ENCODE measurements around the gene IL12B. TPM values are rescaled to one million over a fixed set of nuclear protein-coding genes. Genes with fewer than 3 reads are reported as not detected.

Gene IL12B
- total and polyA plus RNA-seq, 2 of the 4 experiments (the other 2 are of a cell fraction) = 0.03 TPM; not detected in 1

DNA sequence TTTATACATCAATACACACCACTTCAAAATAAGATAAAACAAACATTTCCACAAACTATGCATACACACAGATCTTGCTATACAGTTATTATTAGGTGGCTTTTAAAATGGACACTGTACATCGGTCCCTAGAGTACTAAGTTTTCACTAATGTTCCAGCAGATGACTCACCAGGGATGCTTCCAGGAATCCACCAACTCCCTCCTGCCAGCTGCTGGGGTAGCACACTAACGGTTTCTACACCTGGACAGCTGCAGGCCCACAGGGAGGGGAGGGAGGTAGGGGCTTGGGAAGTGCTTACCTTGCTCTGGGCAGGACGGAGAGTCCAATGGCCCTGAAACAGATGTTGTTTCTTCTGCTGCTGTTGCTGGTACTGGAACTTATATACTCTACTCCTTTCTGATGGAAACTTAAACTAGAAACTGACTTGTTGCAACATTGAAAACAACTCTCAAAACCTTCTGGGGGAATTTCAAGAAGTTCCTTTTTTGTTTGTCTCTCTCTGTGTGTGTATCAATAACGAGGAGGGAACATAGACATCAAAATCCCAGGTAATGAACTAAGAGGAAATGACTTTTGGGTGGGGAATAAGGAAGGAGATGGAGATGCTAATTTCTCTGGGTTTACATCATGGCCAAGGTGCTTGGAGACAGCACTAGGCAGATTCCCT is at the start of gene IL12B (continued):
- TF ChIP-seq RAD21 (IDR thresholded peaks at IDR 0.05; ENCODE audit: low read length) (no peak), CHD1 (IDR thresholded peaks at IDR 0.05; ENCODE audit: low read depth, low read length) (no peak), SMC3 (IDR thresholded peaks at IDR 0.05; ENCODE audit: low read depth, low read length) (no peak)

DNA sequence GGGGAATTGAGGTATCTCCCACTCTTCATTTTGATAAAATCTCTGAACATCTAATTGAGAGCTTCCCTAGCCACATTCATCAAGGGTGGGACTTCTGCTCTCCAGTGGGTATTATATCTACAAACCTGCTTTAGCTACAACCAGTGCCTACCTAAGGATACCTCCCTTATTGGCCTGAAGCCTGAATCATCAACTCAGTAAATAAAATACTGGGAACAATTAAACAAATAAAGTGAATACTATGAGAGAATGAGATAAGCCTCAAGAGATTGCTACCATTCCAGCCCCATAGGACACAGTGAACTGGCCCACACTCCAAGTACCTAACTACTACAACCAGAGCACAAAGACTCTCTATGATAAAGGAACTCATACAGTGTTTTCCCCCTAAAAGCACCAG is 47.4 kb upstream of the IL12B start:
- H3K27me3 ChIP-seq (ENCODE audit: control insufficient read depth, insufficient read depth, low read length) = no peaks in the 10 kb centered on the region; the same call in 1 of the 2 replicates
- no peak overlapping the region for H3K4ac ChIP-seq (ENCODE audit: low read depth, low read length)
- H3K9me3 ChIP-seq (ENCODE audit: control insufficient read depth, insufficient read depth, low read length) = no peaks in the 10 kb centered on the region; the same call in 1 of the 2 replicates
- H3K4me3 ChIP-seq (ENCODE audit: insufficient read depth, low read depth, low read length) = no peak overlapping the region
- H2BK5ac ChIP-seq (ENCODE audit: low read depth, low read length, poor library complexity, severe bottlenecking) = no peak overlapping the region
- H2BK20ac ChIP-seq (ENCODE audit: low read depth, low read length) = no peak overlapping the region
- no peak overlapping the region for H4K5ac ChIP-seq (ENCODE audit: low read depth, low read length)
- ATAC-seq (ENCODE audit: low read depth) (no peak), DNase-seq (no peak)
- no peak overlapping the region for H4K8ac ChIP-seq (ENCODE audit: low read depth in 2 of 2, low read length in 2 of 2)
- no peak overlapping the region for H2AK5ac ChIP-seq (ENCODE audit: low read depth, low read length)
- H2AFZ ChIP-seq (replicated peaks; ENCODE audit: low read length, poor library complexity) = no peak overlapping the region
- H3K79me1 ChIP-seq (ENCODE audit: low read depth in 1 of 2, low read length in 2 of 2) = no peaks in the 10 kb centered on the region
- H3K36me3 ChIP-seq (ENCODE audit: control insufficient read depth, insufficient read depth, low read length) = no peaks in the 10 kb centered on the region
- H2BK120ac ChIP-seq (ENCODE audit: low read depth, low read length) = no peak overlapping the region
- ChIA-PET POLR2A (ENCODE audit: unreplicated experiment) (no interaction called here), CTCF (interaction anchor here (0.6 kb wide), 1 partner anchor 32 kb away, joined by 3 read pairs; no protein-coding TSS in a partner anchor)
- H2BK15ac ChIP-seq (ENCODE audit: low read depth, low read length) = no peak overlapping the region
- H4K91ac ChIP-seq (ENCODE audit: insufficient read depth, low read depth, low read length) = no peak overlapping the region
- no peaks in the 10 kb centered on the region for H3K4me1 ChIP-seq (ENCODE audit: control insufficient read depth, insufficient read depth, low read length)
- TF ChIP-seq, protein P1, sequence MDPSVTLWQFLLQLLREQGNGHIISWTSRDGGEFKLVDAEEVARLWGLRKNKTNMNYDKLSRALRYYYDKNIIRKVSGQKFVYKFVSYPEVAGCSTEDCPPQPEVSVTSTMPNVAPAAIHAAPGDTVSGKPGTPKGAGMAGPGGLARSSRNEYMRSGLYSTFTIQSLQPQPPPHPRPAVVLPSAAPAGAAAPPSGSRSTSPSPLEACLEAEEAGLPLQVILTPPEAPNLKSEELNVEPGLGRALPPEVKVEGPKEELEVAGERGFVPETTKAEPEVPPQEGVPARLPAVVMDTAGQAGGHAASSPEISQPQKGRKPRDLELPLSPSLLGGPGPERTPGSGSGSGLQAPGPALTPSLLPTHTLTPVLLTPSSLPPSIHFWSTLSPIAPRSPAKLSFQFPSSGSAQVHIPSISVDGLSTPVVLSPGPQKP (IDR thresholded peaks at IDR 0.05; ENCODE audit: borderline replicate concordance, low read depth, low read length) = no peak
- TF ChIP-seq, protein P2, sequence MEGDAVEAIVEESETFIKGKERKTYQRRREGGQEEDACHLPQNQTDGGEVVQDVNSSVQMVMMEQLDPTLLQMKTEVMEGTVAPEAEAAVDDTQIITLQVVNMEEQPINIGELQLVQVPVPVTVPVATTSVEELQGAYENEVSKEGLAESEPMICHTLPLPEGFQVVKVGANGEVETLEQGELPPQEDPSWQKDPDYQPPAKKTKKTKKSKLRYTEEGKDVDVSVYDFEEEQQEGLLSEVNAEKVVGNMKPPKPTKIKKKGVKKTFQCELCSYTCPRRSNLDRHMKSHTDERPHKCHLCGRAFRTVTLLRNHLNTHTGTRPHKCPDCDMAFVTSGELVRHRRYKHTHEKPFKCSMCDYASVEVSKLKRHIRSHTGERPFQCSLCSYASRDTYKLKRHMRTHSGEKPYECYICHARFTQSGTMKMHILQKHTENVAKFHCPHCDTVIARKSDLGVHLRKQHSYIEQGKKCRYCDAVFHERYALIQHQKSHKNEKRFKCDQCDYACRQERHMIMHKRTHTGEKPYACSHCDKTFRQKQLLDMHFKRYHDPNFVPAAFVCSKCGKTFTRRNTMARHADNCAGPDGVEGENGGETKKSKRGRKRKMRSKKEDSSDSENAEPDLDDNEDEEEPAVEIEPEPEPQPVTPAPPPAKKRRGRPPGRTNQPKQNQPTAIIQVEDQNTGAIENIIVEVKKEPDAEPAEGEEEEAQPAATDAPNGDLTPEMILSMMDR (conservative IDR thresholded peaks at IDR 0.05; ENCODE audit: low read depth, low read length) = no peak
- TF ChIP-seq RCOR1 (IDR thresholded peaks at IDR 0.05; ENCODE audit: insufficient replicate concordance, low read length) = no peak
- no peak for TF ChIP-seq MAZ (IDR thresholded peaks at IDR 0.05; ENCODE audit: borderline replicate concordance, low read depth, low read length)
- TF ChIP-seq SMC3 (IDR thresholded peaks at IDR 0.05; ENCODE audit: low read depth, low read length) = no peak
- no peak for TF ChIP-seq BHLHE40 (IDR thresholded peaks at IDR 0.05; ENCODE audit: low read depth, low read length)
- no peak for TF ChIP-seq CEBPB (IDR thresholded peaks at IDR 0.05; ENCODE audit: low read depth, low read length)
- TF ChIP-seq, protein P3, sequence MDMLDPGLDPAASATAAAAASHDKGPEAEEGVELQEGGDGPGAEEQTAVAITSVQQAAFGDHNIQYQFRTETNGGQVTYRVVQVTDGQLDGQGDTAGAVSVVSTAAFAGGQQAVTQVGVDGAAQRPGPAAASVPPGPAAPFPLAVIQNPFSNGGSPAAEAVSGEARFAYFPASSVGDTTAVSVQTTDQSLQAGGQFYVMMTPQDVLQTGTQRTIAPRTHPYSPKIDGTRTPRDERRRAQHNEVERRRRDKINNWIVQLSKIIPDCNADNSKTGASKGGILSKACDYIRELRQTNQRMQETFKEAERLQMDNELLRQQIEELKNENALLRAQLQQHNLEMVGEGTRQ (IDR thresholded peaks at IDR 0.05; ENCODE audit: low read depth, low read length) = no peak
- TF ChIP-seq POLR2A (IDR thresholded peaks at IDR 0.05; ENCODE audit: low read depth, low read length) = no peak
- no peak overlapping the region for H3K56ac ChIP-seq (ENCODE audit: extremely low read depth, insufficient read depth, low read length)
- H3K9me1 ChIP-seq (ENCODE audit: insufficient read depth, low read length) = no peaks in the 10 kb centered on the region
- intact Hi-C loops (cut with micrococcal nuclease) = no loop called here
- no peak overlapping the region for H3K9ac ChIP-seq (ENCODE audit: low read depth, low read length)
- no peak overlapping the region for H3K23ac ChIP-seq (ENCODE audit: low read depth, low read length)
- dilution Hi-C loops (cut with HindIII; ENCODE audit: low sequenced_read_pairs, unreplicated experiment) = no loop called here
- no peak overlapping the region for H2AK9ac ChIP-seq (replicated peaks; ENCODE audit: low read depth, low read length, poor library complexity)
- no peak overlapping the region for H3K27ac ChIP-seq (ENCODE audit: insufficient read depth, low read length)
- BruUV-seq (replicated peaks) = no TSS peak
- in situ Hi-C loops (cut with MboI; ENCODE audit: low sequenced_read_pairs) = no loop called here
- H4K20me1 ChIP-seq (ENCODE audit: insufficient read depth, low read length) = no peaks in the 10 kb centered on the region
- H3K18ac ChIP-seq (ENCODE audit: low read depth, low read length) = no peak overlapping the region
- no peak overlapping the region for H3K4me2 ChIP-seq (ENCODE audit: low read depth, low read length)
- H3K14ac ChIP-seq (replicated peaks; ENCODE audit: low read depth, low read length) = no peak overlapping the region

Data from IMR-90 (cell line).